Natural killer cell (primary cell): ENCODE measurements around the gene RTTN. TPM values are rescaled to one million over a fixed set of nuclear protein-coding genes. Genes with fewer than 3 reads are reported as not detected.

Source experiments
- ATAC-seq, 3 donors: fragments of 150-1000 bp in 2 of 3; fragments of 200-7000 bp in 1 of 3; cut with Tn5 transposase; 1 replicate in 1 of 3; 2 replicates in 2 of 3; pipeline ENCODE4 v1.10.0; 2021; ENCODE audit warnings: mild to moderate bottlenecking in 2 of 3, moderate library complexity in 2 of 3
- DNase-seq, 2 donors: peaks; one replicate each; pipeline versions ENCODE4 v3.0.0 to v3.0.0-alpha.2; 2013 to 2021; ENCODE audit warnings: mixed read lengths in 1 of 2
- H3K27ac ChIP-seq: one replicate; pipeline ENCODE4 v1.5.1; 2013; ENCODE audit warnings: mild to moderate bottlenecking, low read length
- H3K27me3 ChIP-seq: one replicate; pipeline ENCODE4 v1.6.1; 2013; ENCODE audit warnings: low read length; ENCODE audit not compliant: control insufficient read depth, insufficient read depth
- H3K36me3 ChIP-seq: one replicate; pipeline ENCODE4 v1.6.1; 2013; ENCODE audit warnings: low read length; ENCODE audit not compliant: control insufficient read depth, insufficient read depth
- H3K4me1 ChIP-seq: one replicate; pipeline ENCODE4 v1.6.1; 2013; ENCODE audit warnings: low read length; ENCODE audit not compliant: control insufficient read depth, insufficient read depth
- H3K4me3 ChIP-seq: one replicate; pipeline ENCODE4 v1.5.1; 2013; ENCODE audit warnings: low read length
- H3K9me3 ChIP-seq: one replicate; pipeline ENCODE4 v1.6.1; 2013; ENCODE audit warnings: low read length; ENCODE audit not compliant: control insufficient read depth, insufficient read depth
- H3K27ac Mint-ChIP-seq, 2 donors: one replicate each; pipeline ENCODE4 v1.8.0; 2022; ENCODE audit warnings: mild to moderate bottlenecking in 2 of 2, mixed read lengths in 2 of 2, moderate library complexity in 1 of 2
- H3K27me3 Mint-ChIP-seq, 2 donors: one replicate each; pipeline ENCODE4 v1.8.0; 2022; ENCODE audit warnings: low read depth in 2 of 2, mixed read lengths in 2 of 2
- H3K36me3 Mint-ChIP-seq: one replicate; pipeline ENCODE4 v1.8.0; 2022; ENCODE audit warnings: mixed read lengths
- H3K4me1 Mint-ChIP-seq, 2 donors: one replicate each; pipeline ENCODE4 v1.8.0; 2022; ENCODE audit warnings: mixed read lengths in 2 of 2
- H3K4me3 Mint-ChIP-seq: one replicate; pipeline ENCODE4 v1.8.0; 2022; ENCODE audit warnings: mild to moderate bottlenecking, moderate library complexity, mixed read lengths
- H3K9me3 Mint-ChIP-seq, 2 donors: one replicate each; pipeline ENCODE4 v1.8.0; 2022; ENCODE audit warnings: mixed read lengths in 2 of 2
- WGBS: methylation state at CpG from one replicate; pipeline ENCODE4 v1.1.7; 2013; ENCODE audit warnings: missing lambda C conversion rate; ENCODE audit not compliant: insufficient coverage; 5-methylcytosine and 5-hydroxymethylcytosine counted together
- intact Hi-C: fragments of 100-400 bp; cut with micrococcal nuclease; formaldehyde crosslinking; loops from one replicate; pipeline ENCODE4 v1.14.2; 2022
- total RNA-seq, 4 donors: library from RNA; stranded (reverse); fragments of 120-200 nt in 1 of 4; gene quantifications; one replicate each; pipeline versions ENCODE4 v1.2.3 to v1.2.4, GENCODE V29; 2013 to 2022
- TF ChIP-seq, protein P1 (sequence below): fragments of 200-600 bp; IDR thresholded peaks from one replicate; pipeline ENCODE4 v1.8.0; 2022; ENCODE audit warnings: antibody characterized with exemption

Gene RTTN
- total RNA-seq, 3 donors from 2014 or later (not counting 1 experiment from before 2014, with no cell fraction given), result 33.0 to 41.0 (median 35.5) TPM

DNA sequence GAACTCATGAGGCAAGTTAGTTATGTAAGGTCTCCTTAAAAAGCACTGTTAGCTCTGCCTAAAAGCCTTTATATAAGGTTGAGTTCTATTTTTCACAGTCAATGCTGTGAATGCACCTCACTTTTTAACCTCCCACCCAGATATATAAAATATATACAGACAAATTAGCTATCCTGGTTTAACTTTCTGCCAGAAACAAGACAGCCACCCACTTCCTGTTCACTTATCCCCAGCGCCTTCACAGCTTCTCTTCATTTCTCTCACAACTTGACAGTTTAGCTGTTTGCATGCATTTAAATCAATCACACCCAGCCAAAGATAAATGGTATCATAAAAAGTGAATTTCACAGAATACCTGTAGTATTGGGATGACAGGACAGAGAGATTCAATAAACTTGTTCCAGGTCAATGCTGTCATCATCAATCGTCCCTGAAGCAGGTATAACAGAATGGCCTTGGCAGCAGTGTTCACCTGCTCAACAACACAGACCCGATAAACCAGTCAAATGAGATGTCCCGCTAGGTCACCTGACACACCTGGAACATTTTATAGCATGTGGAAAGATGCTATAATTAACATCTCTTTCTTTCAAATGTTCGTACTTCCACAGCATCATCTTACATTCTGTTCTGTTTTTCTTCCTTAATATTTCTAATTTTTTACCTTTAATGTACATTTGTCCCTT lies 55.7 kb downstream of the RTTN start:
- peaks cover 9 to 12% of the 10 kb centered on the region in 2 donors for H3K4me1 Mint-ChIP-seq
- no peaks in the 10 kb centered on the region for H3K9me3 Mint-ChIP-seq
- Histone ChIP-seq H3K9me3 (no peaks in the 10 kb centered on the region), H3K4me3 (no peak overlapping the region), H3K36me3 (peaks cover 38% of the 10 kb centered on the region), H3K27me3 (no peaks in the 10 kb centered on the region), H3K27ac (no peak overlapping the region), H3K4me1 (no peaks in the 10 kb centered on the region)
- intact Hi-C loops, result no loop called here
- 89% methylated on average over 5 of the region's 5 CpGs for WGBS
- ATAC-seq, result no peak
- H3K4me3 Mint-ChIP-seq, result no peak overlapping the region
- H3K36me3 Mint-ChIP-seq, result no peaks in the 10 kb centered on the region
- no peak for DNase-seq
- TF ChIP-seq, protein P1, sequence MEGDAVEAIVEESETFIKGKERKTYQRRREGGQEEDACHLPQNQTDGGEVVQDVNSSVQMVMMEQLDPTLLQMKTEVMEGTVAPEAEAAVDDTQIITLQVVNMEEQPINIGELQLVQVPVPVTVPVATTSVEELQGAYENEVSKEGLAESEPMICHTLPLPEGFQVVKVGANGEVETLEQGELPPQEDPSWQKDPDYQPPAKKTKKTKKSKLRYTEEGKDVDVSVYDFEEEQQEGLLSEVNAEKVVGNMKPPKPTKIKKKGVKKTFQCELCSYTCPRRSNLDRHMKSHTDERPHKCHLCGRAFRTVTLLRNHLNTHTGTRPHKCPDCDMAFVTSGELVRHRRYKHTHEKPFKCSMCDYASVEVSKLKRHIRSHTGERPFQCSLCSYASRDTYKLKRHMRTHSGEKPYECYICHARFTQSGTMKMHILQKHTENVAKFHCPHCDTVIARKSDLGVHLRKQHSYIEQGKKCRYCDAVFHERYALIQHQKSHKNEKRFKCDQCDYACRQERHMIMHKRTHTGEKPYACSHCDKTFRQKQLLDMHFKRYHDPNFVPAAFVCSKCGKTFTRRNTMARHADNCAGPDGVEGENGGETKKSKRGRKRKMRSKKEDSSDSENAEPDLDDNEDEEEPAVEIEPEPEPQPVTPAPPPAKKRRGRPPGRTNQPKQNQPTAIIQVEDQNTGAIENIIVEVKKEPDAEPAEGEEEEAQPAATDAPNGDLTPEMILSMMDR, result no peak
- H3K27me3 Mint-ChIP-seq, result no peaks in the 10 kb centered on the region
- no peak overlapping the region for H3K27ac Mint-ChIP-seq

DNA sequence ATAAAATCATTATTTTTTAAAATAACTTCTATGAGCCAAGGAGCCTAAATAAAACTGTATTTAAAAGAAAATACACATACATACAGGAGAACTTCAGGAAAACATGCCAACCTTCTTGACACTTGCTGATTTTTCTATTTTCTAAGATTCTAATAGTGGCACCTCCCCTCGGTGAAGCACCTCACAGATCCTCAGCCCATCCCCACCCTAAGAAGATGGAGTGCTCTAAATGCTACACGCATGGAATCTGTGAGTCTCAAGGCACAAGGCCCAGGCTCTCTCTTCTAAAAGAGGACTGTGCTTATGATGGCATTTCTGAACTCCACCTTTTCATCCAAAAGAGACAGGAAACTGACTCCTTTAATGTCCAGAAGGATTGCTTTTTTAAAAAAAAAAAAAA lies 56.3 kb downstream of the RTTN start:
- 93% methylated on average over 2 of the region's 2 CpGs for WGBS
- Histone ChIP-seq H3K4me1 (no peaks in the 10 kb centered on the region), H3K36me3 (peaks cover 36% of the 10 kb centered on the region), H3K4me3 (no peak overlapping the region), H3K27me3 (no peaks in the 10 kb centered on the region), H3K27ac (no peak overlapping the region), H3K9me3 (no peaks in the 10 kb centered on the region)
- H3K4me1 Mint-ChIP-seq, result peaks cover 5 to 7% of the 10 kb centered on the region in 2 donors
- H3K27ac Mint-ChIP-seq, result no peak overlapping the region
- DNase-seq, result no peak
- TF ChIP-seq, protein P1, result no peak
- no peak for ATAC-seq
- H3K27me3 Mint-ChIP-seq, result no peaks in the 10 kb centered on the region
- H3K9me3 Mint-ChIP-seq, result no peaks in the 10 kb centered on the region
- intact Hi-C loops, result no loop called here
- no peaks in the 10 kb centered on the region for H3K36me3 Mint-ChIP-seq
- H3K4me3 Mint-ChIP-seq, result no peak overlapping the region

DNA sequence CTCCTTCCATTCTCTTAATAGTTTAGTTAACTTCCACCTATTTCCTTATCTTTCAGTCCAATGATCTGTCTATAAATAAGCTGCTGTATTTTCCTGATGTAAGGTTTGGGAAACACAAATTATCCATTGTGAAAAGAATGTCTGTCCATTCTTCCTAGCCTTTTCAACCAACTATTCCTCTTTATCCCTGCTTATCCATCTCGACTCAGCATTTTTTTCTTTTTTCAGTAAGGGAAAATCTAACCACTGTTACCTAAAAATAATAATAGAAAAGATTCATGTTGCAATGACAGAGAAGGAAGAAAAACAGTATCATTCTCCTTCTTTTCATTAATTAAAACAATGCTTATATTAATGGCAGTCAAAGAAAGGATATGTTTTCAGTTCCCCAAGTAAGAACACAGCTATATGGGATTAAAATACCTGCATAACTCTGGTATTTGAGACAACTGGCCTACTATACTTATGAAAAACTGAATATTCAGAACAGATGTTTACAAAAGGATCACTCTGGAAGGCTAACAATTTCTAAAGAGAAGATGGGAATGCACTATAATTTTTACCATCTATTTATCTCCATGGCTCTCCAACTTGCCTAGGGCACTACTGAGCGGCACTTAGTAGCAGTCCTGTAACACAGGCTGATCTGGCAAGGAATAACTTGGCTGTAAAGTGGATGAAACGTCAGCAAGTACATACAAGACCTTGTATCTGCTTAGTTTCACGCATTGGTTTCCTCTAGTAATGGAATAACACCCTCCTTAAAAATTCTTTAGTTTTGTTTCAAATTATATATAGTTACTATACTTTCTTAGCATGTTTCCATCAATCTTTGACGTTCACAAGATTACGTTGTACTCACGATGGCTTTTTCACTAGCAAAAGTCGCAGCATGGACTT lies 57.2 kb downstream of the RTTN start:
- whole genome bisulfite sequencing, result 100% methylated on average over 6 of the region's 8 CpGs
- no peaks in the 10 kb centered on the region for H3K9me3 Mint-ChIP-seq
- peaks cover 5 to 7% of the 10 kb centered on the region in 2 donors for H3K4me1 Mint-ChIP-seq
- peaks cover under 1% of the 10 kb centered on the region for H3K36me3 Mint-ChIP-seq
- DNase-seq, result no peak
- no peak overlapping the region for H3K4me3 ChIP-seq
- no peak for ATAC-seq
- H3K27ac ChIP-seq, result no peak overlapping the region
- H3K27ac Mint-ChIP-seq, result no peak overlapping the region
- intact Hi-C loops, result no loop called here
- H3K9me3 ChIP-seq, result no peaks in the 10 kb centered on the region
- TF ChIP-seq, protein P1, result no peak
- no peaks in the 10 kb centered on the region for H3K4me1 ChIP-seq
- H3K4me3 Mint-ChIP-seq, result no peak overlapping the region
- H3K36me3 ChIP-seq, result peaks cover 36% of the 10 kb centered on the region
- H3K27me3 ChIP-seq, result no peaks in the 10 kb centered on the region
- no peaks in the 10 kb centered on the region for H3K27me3 Mint-ChIP-seq
